GM10266 (cell line): ENCODE data around the gene NXF1.
A peak's percentile ranks its signal among the peaks of the same experiment; 100 is the strongest.
"Not testable (repeated sequence)": the region's sequence is repeated elsewhere in the genome, so short reads cannot be mapped to it uniquely, and the experiment has no call there.

Experiments
- DNase-seq: peaks from one replicate; pipeline ENCODE4 v3.0.0; 2012; ENCODE audit errors: extremely low spot score
- CTCF ChIP-seq: IDR thresholded peaks from 2 replicates; pipeline ENCODE4 v1.5.1; 2012; ENCODE audit warnings: mild to moderate bottlenecking, low read depth; ENCODE audit not compliant: control insufficient read depth, insufficient read depth; ENCODE audit errors: missing control alignments

The NXF1 gene

DNA sequence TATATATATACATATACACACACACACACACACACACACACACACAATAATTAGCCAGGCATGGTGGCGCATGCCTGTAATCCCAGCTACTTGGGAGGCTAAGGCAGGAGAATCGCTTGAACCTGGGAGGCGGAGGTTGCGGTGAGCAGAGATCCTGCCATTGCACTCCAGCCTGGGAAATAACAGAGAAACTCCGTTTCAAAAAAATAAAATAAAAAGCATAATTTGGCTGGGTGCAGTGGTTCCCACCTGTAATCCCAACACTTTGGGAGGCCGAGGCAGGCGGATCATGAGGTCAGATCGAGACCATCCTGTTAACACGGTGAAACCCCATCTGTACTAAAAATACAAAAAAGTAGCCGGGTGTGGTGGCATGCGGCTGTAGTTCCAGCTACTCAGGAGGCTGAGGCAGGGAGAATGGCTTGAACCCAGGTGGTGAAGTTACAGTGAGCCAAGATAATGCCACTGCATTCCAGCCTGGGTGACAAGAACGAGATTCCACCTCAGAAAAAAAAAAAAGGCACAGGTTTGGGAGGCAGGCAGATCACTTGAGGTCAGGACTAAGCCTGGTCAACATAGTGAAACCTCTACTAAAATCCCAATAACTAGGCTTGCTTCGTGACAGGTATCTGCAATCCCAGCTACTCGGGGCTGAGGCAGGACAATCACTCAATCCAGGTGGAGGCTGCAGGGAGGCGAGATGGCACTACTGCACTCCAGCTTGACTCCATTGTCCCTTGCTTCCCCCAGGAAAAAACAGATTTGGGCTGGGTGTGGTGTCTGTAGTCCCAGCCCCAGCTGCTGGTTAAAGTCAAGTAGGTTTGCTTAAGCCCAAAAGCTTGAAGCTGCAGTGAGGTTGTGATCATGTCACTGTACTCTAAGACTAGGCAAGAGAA lies 45.9 kb upstream of the NXF1 start:
- DNase-seq = no peak
- TF ChIP-seq CTCF = no peak

GRCh38 chr11:62847767-62848314 lies 42.6 kb upstream of the NXF1 start:
- no peak for TF ChIP-seq CTCF
- no peak for DNase-seq

- DNase-seq = no peak
- TF ChIP-seq CTCF = no peak
Observed at GRCh38 chr11:62846177-62846576, 40.9 kb upstream of the NXF1 start.

- DNase-seq = no peak
- no peak for TF ChIP-seq CTCF
Observed at GRCh38 chr11:62844154-62844553, 38.9 kb upstream of the NXF1 start.

- no peak for DNase-seq
Observed at GRCh38 chr11:62843466-62843865, 38.2 kb upstream of the NXF1 start.

DNA sequence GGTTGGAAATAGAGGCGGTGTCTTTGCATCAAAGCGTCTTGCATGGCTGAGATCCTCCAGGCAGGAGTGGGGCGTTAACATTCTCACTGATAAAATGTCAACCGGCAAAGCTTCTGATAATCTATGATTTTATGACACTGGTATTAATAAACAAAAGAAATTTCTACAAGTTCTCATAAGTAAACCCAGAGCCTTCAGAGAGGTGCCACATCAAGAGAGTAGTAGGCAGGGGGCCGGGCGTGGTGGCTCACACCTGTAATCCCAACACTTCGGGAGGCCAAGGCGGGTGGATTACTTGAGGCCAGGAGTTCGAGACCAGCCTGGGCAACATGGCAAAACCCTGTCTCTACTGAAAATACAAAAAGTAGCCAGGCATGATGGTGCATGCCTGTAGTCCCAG lies 37.7 kb upstream of the NXF1 start:
- DNase-seq = not testable (repeated sequence)

More at GRCh38 chr11:62843466-62843865, 38.2 kb upstream of the NXF1 start:
- TF ChIP-seq CTCF = no peak

GRCh38 chr11:62842171-62842741 lies 37.0 kb upstream of the NXF1 start:
- no peak for TF ChIP-seq CTCF
- DNase-seq = peak; percentile 18
